Measurements from ENCODE around the gene TTC23L. TPM values are rescaled to one million over a fixed set of nuclear protein-coding genes. Genes with fewer than 3 reads are reported as not detected.

The TTC23L gene
- total RNA-seq, 1 experiment from 2014 or later = 1.9 TPM

- ChIA-PET CTCF (interaction anchor here (0.6 to 1.4 kb wide), 3 partner anchors 33 to 76 kb away, joined by 3 read pairs; no protein-coding TSS in a partner anchor), POLR2A (no interaction called here)
- Mint-ChIP-seq H3K27ac (no peak overlapping the region), H3K36me3 (peaks cover 75% of the 10 kb centered on the region), H3K4me1 (no peaks in the 10 kb centered on the region), H3K27me3 (ENCODE audit: low read depth) (no peaks in the 10 kb centered on the region), H3K4me3 (no peak overlapping the region), H3K9me3 (no peaks in the 10 kb centered on the region)
- DNase-seq (ENCODE audit: low spot score) (no peak), ATAC-seq (no peak)
- no peak for TF ChIP-seq CREM (CRISPR knock-in tag; IDR thresholded peaks at IDR 0.05)
- TF ChIP-seq OVOL2 (CRISPR knock-in tag; IDR thresholded peaks at IDR 0.05; ENCODE audit: borderline replicate concordance) = no peak
- TF ChIP-seq NFATC4 (CRISPR knock-in tag; IDR thresholded peaks at IDR 0.05) = no peak
Observed at GRCh38 chr5:34822956-34823715, 15.8 kb upstream of the TTC23L start.

GRCh38 chr5:34826347-34826746, 12.6 kb upstream of the TTC23L start:
- Mint-ChIP-seq H3K36me3 (peaks cover 83% of the 10 kb centered on the region), H3K27me3 (ENCODE audit: low read depth) (no peaks in the 10 kb centered on the region), H3K9me3 (no peaks in the 10 kb centered on the region), H3K4me1 (peaks cover 8% of the 10 kb centered on the region), H3K27ac (no peak overlapping the region), H3K4me3 (no peak overlapping the region)
- TF ChIP-seq ZNF512 (CRISPR knock-in tag; IDR thresholded peaks at IDR 0.05; ENCODE audit: borderline replicate concordance) (no peak), STAT6 (CRISPR knock-in tag; conservative IDR thresholded peaks at IDR 0.05; ENCODE audit: low read depth) (no peak), NFYB (CRISPR knock-in tag; conservative IDR thresholded peaks at IDR 0.05; ENCODE audit: low read depth) (no peak), MLX (CRISPR knock-in tag; IDR thresholded peaks at IDR 0.05) (no peak), AR (CRISPR knock-in tag; IDR thresholded peaks at IDR 0.05) (no peak), SMAD3 (CRISPR knock-in tag; IDR thresholded peaks at IDR 0.05; ENCODE audit: borderline replicate concordance) (no peak), CREB1 (CRISPR knock-in tag; IDR thresholded peaks at IDR 0.05) (no peak), CREM (CRISPR knock-in tag; IDR thresholded peaks at IDR 0.05) (no peak), ZNF425 (CRISPR knock-in tag; conservative IDR thresholded peaks at IDR 0.05) (no peak), IRF2 (CRISPR knock-in tag; IDR thresholded peaks at IDR 0.05; ENCODE audit: borderline replicate concordance, low read depth) (no peak), FOXK1 (CRISPR knock-in tag; IDR thresholded peaks at IDR 0.05) (no peak), NR2C2 (CRISPR knock-in tag; IDR thresholded peaks at IDR 0.05) (no peak), RELA (CRISPR knock-in tag; IDR thresholded peaks at IDR 0.05; ENCODE audit: borderline replicate concordance) (no peak), CTCF (IDR thresholded peaks at IDR 0.05) (no peak), ZNF396 (CRISPR knock-in tag; IDR thresholded peaks at IDR 0.05; ENCODE audit: borderline replicate concordance) (no peak), HMGA2 (CRISPR knock-in tag; IDR thresholded peaks at IDR 0.05) (no peak), GABPB1 (CRISPR knock-in tag; IDR thresholded peaks at IDR 0.05) (no peak), OVOL2 (CRISPR knock-in tag; IDR thresholded peaks at IDR 0.05; ENCODE audit: borderline replicate concordance) (no peak), NR3C1 (CRISPR knock-in tag; conservative IDR thresholded peaks at IDR 0.05; ENCODE audit: low read depth) (no peak), SOX15 (CRISPR knock-in tag; IDR thresholded peaks at IDR 0.05) (no peak)
- CTCF ChIA-PET = interaction anchor here (1.9 kb wide), 1 partner anchor 72 kb away, joined by 9 read pairs; no protein-coding TSS in a partner anchor
- ATAC-seq = peak; percentile 44; the same call in 1 of the 2 replicates
- POLR2A ChIA-PET = no interaction called here
- peak; percentile 15 for DNase-seq (ENCODE audit: low spot score)
